Measurements from ENCODE around the gene PLS3.

Gene PLS3

DNA sequence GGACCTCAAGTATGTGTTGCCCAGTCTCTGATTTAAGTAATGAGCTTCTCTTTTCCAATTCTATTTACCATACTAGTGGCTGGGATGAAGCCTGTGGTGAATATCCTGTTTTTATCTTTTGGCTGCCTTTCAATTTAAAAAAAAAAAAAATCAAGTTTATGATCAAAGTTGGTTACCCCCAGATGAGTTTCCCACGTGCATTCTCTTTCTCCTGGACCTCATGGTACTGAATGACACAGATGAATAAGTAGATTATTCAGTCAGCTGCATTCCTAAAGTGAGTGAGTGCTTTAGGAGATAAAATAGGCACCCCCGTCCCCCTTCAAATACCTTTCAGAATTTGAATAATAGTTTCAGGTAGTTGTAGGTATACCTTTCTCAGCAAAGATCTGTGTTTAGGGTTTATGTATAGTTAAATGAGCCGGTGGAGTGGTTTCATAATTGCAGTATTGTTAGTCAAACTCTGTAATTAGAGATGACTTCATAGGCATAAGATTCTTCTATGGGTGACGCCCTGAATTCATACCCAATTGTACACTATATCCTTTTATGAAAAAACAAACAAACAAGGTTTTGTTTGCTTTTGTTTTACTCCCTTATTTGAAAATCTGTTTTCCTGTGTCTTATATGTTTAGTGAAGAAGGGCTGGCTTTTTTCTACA is 41.9 kb downstream of the PLS3 start:
- H3K4me3 ChIP-seq (ENCODE audit: low read depth, low read length) = no peak overlapping the region
- TF ChIP-seq, protein P1, sequence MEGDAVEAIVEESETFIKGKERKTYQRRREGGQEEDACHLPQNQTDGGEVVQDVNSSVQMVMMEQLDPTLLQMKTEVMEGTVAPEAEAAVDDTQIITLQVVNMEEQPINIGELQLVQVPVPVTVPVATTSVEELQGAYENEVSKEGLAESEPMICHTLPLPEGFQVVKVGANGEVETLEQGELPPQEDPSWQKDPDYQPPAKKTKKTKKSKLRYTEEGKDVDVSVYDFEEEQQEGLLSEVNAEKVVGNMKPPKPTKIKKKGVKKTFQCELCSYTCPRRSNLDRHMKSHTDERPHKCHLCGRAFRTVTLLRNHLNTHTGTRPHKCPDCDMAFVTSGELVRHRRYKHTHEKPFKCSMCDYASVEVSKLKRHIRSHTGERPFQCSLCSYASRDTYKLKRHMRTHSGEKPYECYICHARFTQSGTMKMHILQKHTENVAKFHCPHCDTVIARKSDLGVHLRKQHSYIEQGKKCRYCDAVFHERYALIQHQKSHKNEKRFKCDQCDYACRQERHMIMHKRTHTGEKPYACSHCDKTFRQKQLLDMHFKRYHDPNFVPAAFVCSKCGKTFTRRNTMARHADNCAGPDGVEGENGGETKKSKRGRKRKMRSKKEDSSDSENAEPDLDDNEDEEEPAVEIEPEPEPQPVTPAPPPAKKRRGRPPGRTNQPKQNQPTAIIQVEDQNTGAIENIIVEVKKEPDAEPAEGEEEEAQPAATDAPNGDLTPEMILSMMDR (IDR thresholded peaks at IDR 0.05; ENCODE audit: control insufficient read depth, extremely low read depth, insufficient read depth) = no peak
- DNase-seq (ENCODE audit: low read depth) = no peak

DNA sequence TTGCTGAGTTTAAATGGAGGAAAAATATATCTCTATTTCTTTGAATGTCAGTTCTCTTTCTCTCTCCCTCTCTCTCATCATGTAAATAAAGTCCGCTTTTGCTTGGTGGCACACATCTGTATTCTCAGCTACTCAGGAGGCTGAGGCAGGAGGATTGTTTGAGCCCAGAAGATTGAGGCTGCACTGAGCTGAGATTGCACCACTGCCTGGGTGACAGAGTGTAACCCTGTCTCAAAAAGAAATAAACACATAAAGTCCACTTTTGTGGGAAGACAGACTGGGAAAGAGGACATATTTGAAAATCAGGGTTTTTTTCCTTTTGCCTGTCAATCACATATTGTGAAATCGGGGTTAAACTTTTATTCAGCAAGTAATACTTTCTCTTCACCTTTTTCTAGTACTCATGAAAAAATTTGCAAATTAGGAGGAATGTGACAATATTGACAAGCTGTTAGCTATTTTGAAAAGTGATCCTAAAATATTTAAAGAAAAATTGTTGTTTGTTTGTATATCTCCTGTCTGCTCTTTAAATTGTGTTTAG is 42.6 kb downstream of the PLS3 start:
- DNase-seq (ENCODE audit: low read depth) = no peak
- TF ChIP-seq, protein P1 (IDR thresholded peaks at IDR 0.05; ENCODE audit: control insufficient read depth, extremely low read depth, insufficient read depth) = no peak
- H3K4me3 ChIP-seq (ENCODE audit: low read depth, low read length) = no peak overlapping the region

DNA sequence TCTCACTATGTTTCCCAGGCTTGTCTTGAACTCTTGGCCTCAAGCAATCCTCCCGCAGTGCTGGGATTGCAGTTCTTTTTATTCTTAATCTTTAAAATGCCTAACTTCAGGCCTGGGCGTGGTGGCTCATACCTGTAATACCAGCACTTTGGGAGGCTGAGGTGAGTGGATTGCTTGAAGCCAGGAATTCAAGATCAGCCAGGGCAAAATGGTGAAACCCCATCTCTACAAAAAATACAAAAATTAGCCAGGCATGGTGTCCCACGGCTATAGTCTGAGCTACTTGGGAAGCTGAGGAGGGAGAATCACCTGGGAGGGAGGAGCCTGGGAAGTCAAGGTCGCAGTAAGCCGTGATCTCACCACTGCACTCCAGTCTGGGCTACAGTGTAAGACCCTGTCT is 45.9 kb downstream of the PLS3 start:
- no peak overlapping the region for H3K4me3 ChIP-seq (ENCODE audit: low read depth, low read length)
- TF ChIP-seq, protein P1 (IDR thresholded peaks at IDR 0.05; ENCODE audit: control insufficient read depth, extremely low read depth, insufficient read depth) = no peak
- no peak for DNase-seq (ENCODE audit: low read depth)

DNA sequence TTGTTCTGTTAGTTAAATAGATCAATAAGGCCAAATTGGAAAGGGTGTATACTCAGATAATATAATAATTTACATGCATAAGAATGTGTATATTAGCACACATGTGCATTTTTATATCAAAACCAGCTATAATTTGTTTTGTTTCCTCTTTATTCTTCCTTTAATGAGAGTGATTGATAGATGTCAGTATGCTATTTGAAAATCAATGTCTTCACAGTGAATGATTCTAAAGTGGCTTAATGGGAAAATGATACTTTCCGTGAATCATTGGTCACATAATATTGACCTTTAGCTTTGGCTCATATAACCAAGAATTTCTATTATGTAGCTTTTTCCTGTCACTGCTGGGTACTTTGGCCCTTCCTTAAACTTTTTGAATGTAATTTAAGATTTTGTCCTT is 48.6 kb downstream of the PLS3 start:
- no peak for DNase-seq (ENCODE audit: low read depth)
- TF ChIP-seq, protein P1 (IDR thresholded peaks at IDR 0.05; ENCODE audit: control insufficient read depth, extremely low read depth, insufficient read depth) = no peak

DNA sequence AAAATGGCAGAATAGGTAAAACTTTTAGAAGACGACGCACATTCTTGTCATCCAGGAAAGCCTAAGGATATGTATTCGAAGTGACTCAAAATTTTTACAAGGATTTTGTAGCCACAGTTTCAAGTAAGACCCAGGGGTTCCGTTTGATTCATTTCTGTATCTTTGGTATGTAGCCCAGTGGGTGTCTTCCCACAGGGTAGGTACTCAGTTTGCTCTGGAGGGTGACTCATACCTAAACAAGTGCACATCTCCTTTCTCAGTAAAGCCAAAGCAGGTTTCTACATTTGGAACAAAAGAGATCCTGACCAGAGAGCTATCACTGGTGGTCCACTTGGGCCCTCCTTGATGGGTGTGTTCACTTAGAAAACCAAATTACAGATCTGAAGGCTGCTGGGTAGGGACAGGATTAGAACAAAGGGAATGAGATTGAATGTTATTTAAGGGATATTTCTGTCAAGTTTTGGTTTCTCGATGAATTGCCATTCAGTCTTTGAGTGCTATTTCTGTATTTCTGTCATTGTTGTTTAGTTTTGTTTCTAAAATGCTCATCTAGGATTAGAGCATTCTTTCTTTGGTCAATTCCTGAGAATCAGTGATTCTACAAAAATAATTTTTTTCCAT is 56.1 kb downstream of the PLS3 start:
- TF ChIP-seq, protein P1 (IDR thresholded peaks at IDR 0.05; ENCODE audit: control insufficient read depth, extremely low read depth, insufficient read depth) = no peak
- DNase-seq (ENCODE audit: low read depth) = no peak
- no peak overlapping the region for H3K4me3 ChIP-seq (ENCODE audit: low read depth, low read length)

More for the DNA sequence above, 48.6 kb downstream of the PLS3 start:
- no peak overlapping the region for H3K4me3 ChIP-seq (ENCODE audit: low read depth, low read length)

DNA sequence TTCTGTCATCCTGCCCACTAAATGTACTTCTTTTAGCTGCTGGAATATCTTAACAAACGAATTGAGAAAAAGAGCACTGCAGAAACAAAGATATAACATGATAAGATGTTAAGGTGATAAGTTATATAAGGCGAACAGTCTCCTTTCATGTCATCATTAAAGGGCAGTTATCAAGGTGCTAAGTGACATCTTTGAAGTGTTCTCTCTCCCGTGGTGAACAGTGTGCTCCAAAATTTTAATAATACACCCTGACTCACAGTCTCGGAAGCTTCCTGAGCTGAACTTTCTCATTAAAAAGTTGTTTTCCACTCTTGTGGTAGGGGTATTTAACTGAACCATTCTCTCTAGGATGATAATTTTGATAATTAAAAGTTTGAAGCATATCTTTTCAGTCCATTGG is 61.6 kb downstream of the PLS3 start:
- no peak overlapping the region for H3K4me3 ChIP-seq (ENCODE audit: low read depth, low read length)
- DNase-seq (ENCODE audit: low read depth) = no peak
- TF ChIP-seq, protein P1 (IDR thresholded peaks at IDR 0.05; ENCODE audit: control insufficient read depth, extremely low read depth, insufficient read depth) = no peak

Data from LNCaP clone FGC (cell line).